B cell (primary cell): ENCODE measurements around the gene ASTN2. TPM values are rescaled to one million over a fixed set of nuclear protein-coding genes. Genes with fewer than 3 reads are reported as not detected.

Source experiments
- ATAC-seq: fragments of 200-7000 bp; cut with Tn5 transposase; one replicate; pipeline ENCODE4 v1.10.0; 2021; ENCODE audit warnings: low read depth, mild to moderate bottlenecking, moderate number of reproducible peaks, moderate library complexity
- CTCF ChIA-PET: fragments of 350-600 bp; sonication (Branson Sonifier 250); formaldehyde crosslinking; loops from one replicate; lab custom pipeline; 2021; ENCODE audit warnings: antibody characterized with exemption, inconsistent platforms; lab: Charles Lee
- POLR2A ChIA-PET: fragments of 350-600 bp; sonication (Branson Sonifier 250); formaldehyde crosslinking; loops from one replicate; lab custom pipeline; 2021; ENCODE audit warnings: antibody characterized with exemption; lab: Charles Lee
- DNase-seq: peaks from one replicate; pipeline ENCODE4 v3.0.0; 2013
- H2AFZ ChIP-seq: 2 replicates; pipeline ENCODE4 v1.6.1; 2012; ENCODE audit warnings: mild to moderate bottlenecking, low read depth, low read length; ENCODE audit not compliant: insufficient read depth, poor library complexity, severe bottlenecking
- H3K27ac ChIP-seq, 2 donors: 1 replicate in 1 of 2; 2 replicates in 1 of 2; pipeline ENCODE4 v1.5.1; 2012 to 2013; ENCODE audit warnings: low read length in 2 of 2, mild to moderate bottlenecking in 2 of 2, moderate library complexity in 1 of 2
- H3K27me3 ChIP-seq, 4 experiments: fragments of 200-600 bp in 1 of 4; sonication (generic) in 1 of 4; replicated peaks in 1 of 4; 1 replicate in 2 of 4; 2 replicates in 2 of 4; pipeline versions ENCODE4 v1.6.1 to v1.7.0; 2013 to 2016; ENCODE audit warnings: low read length in 3 of 4, mild to moderate bottlenecking in 2 of 4, mixed read lengths in 1 of 4, moderate library complexity in 1 of 4; ENCODE audit not compliant: insufficient read depth in 4 of 4, control insufficient read depth in 3 of 4; ENCODE audit errors: control extremely low read depth in 1 of 4
- H3K36me3 ChIP-seq, 2 experiments: replicated peaks in 1 of 2; 1 replicate in 1 of 2; 2 replicates in 1 of 2; pipeline versions ENCODE4 v1.6.1 to v1.7.1; 2013; ENCODE audit warnings: low read length in 1 of 2; ENCODE audit not compliant: insufficient read depth in 2 of 2, control insufficient read depth in 1 of 2; ENCODE audit errors: control extremely low read depth in 1 of 2, extremely low read depth in 1 of 2
- H3K4me1 ChIP-seq, 2 donors: fragments of 200-600 bp in 1 of 2; sonication (generic) in 1 of 2; 1 replicate in 1 of 2; 2 replicates in 1 of 2; pipeline versions ENCODE4 v1.5.1 to v1.6.1; 2013 to 2017; ENCODE audit warnings: low read length in 2 of 2; ENCODE audit not compliant: control insufficient read depth in 2 of 2, insufficient read depth in 2 of 2
- H3K4me2 ChIP-seq: replicated peaks from 2 replicates; pipeline ENCODE3; 2012; ENCODE audit warnings: mild to moderate bottlenecking, low read depth, low read length; ENCODE audit not compliant: poor library complexity, severe bottlenecking
- H3K4me3 ChIP-seq, 5 experiments: fragments of 200-600 bp in 1 of 5; sonication (generic) in 1 of 5; 1 replicate in 3 of 5; 2 replicates in 2 of 5; pipeline versions ENCODE4 v1.5.1 to v1.7.0; 2011 to 2016; ENCODE audit warnings: low read length in 4 of 5, mild to moderate bottlenecking in 4 of 5, low read depth in 2 of 5, control low read depth in 1 of 5, moderate library complexity in 1 of 5; ENCODE audit not compliant: insufficient read depth in 1 of 5; ENCODE audit errors: control extremely low read depth in 1 of 5, extremely low read depth in 1 of 5
- H3K79me2 ChIP-seq: fragments of 200-600 bp; sonication (generic); one replicate; pipeline ENCODE4 v1.6.0; 2016; ENCODE audit warnings: low read length; ENCODE audit not compliant: control insufficient read depth, insufficient read depth
- H3K9ac ChIP-seq: fragments of 200-600 bp; sonication (generic); 2 replicates; pipeline ENCODE4 v1.6.1; 2017; ENCODE audit warnings: mild to moderate bottlenecking, low read length, moderate library complexity
- H3K9me3 ChIP-seq, 3 donors: one replicate each; pipeline versions ENCODE4 v1.6.1 to v1.7.1; 2013; ENCODE audit warnings: low read length in 2 of 3; ENCODE audit not compliant: control insufficient read depth in 2 of 3, insufficient read depth in 1 of 3; ENCODE audit errors: control extremely low read depth in 1 of 3
- H4K20me1 ChIP-seq: 2 replicates; pipeline ENCODE4 v1.6.0; 2012; ENCODE audit warnings: mild to moderate bottlenecking, low read length; ENCODE audit not compliant: insufficient read depth, control insufficient read depth, poor library complexity, severe bottlenecking
- H3K27ac Mint-ChIP-seq: one replicate; pipeline ENCODE4 v1.8.0; 2021; ENCODE audit warnings: mixed read lengths
- H3K27me3 Mint-ChIP-seq: one replicate; pipeline ENCODE4 v1.8.0; 2021; ENCODE audit warnings: mixed read lengths
- H3K4me1 Mint-ChIP-seq: one replicate; pipeline ENCODE4 v1.8.0; 2021; ENCODE audit warnings: mixed read lengths
- H3K4me3 Mint-ChIP-seq: one replicate; pipeline ENCODE4 v1.8.0; 2021; ENCODE audit warnings: mixed read lengths
- H3K9me3 Mint-ChIP-seq: one replicate; pipeline ENCODE4 v1.8.0; 2022; ENCODE audit warnings: mixed read lengths; ENCODE audit not compliant: insufficient read depth
- CTCF ChIP-seq: fragments of 200-600 bp; IDR thresholded peaks from one replicate; pipeline ENCODE4 v1.8.0; 2022; ENCODE audit warnings: antibody characterized with exemption, mild to moderate bottlenecking
- EZH2 ChIP-seq: IDR thresholded peaks from 2 replicates; pipeline ENCODE4 v1.6.1; 2012; ENCODE audit warnings: borderline replicate concordance, low read depth, mild to moderate bottlenecking, moderate library complexity, low read length; ENCODE audit not compliant: insufficient read depth, poor library complexity, severe bottlenecking
- WGBS: methylation state at CpG from one replicate; pipeline ENCODE4 v1.1.5; 2013; ENCODE audit warnings: missing lambda C conversion rate; ENCODE audit not compliant: insufficient coverage; 5-methylcytosine and 5-hydroxymethylcytosine counted together
- intact Hi-C: fragments of 100-400 bp; cut with micrococcal nuclease; formaldehyde crosslinking; loops from one replicate; pipeline ENCODE4 v1.10.0; 2022
- polyA plus RNA-seq: library from polyadenylated mRNA; depleted of rRNA; stranded (reverse); fragments of >200 nt; gene quantifications from 2 replicates; pipeline ENCODE4 v1.2.3, GENCODE V29; 2012
- total RNA-seq, 2 donors: library from RNA; stranded (reverse); fragments of 120-200 nt in 1 of 2; gene quantifications; 1 replicate in 1 of 2; 2 replicates in 1 of 2; pipeline versions ENCODE4 v1.2.3 to v1.2.4, GENCODE V29; 2013 to 2022

Gene ASTN2
- total and polyA plus RNA-seq, 2 donors (not counting 1 experiment from before 2014, with no cell fraction given): 1.2 to 3.6 TPM

GRCh38 chr9:116980582-116981120, 434.2 kb downstream of the ASTN2 start:
- H3K4me1 ChIP-seq: no peaks in the 10 kb centered on the region
- H3K79me2 ChIP-seq: no peaks in the 10 kb centered on the region
- no peaks in the 10 kb centered on the region for H4K20me1 ChIP-seq
- H3K27me3 ChIP-seq: no peaks in the 10 kb centered on the region
- H3K4me3 ChIP-seq: no peak overlapping the region
- no peaks in the 10 kb centered on the region for H3K9me3 ChIP-seq
- no peak overlapping the region for H3K27ac Mint-ChIP-seq
- H2AFZ ChIP-seq: no peak overlapping the region
- H3K27ac ChIP-seq: no peak overlapping the region
- intact Hi-C loops: no loop called here
- peaks cover 3% of the 10 kb centered on the region for H3K27me3 Mint-ChIP-seq
- H3K9me3 Mint-ChIP-seq: no peaks in the 10 kb centered on the region
- H3K4me3 Mint-ChIP-seq: no peak overlapping the region
- ATAC-seq: no peak
- H3K36me3 ChIP-seq: no peaks in the 10 kb centered on the region
- ChIA-PET POLR2A (no interaction called here), CTCF (no interaction called here)
- H3K4me1 Mint-ChIP-seq: no peaks in the 10 kb centered on the region
- no peak for DNase-seq
- no peak overlapping the region for H3K4me2 ChIP-seq
- TF ChIP-seq EZH2 (no peak), CTCF (no peak)
- H3K9ac ChIP-seq: no peak overlapping the region

GRCh38 chr9:116979456-116979855, 435.4 kb downstream of the ASTN2 start:
- H3K27me3 ChIP-seq: no peaks in the 10 kb centered on the region
- Mint-ChIP-seq H3K27me3 (no peaks in the 10 kb centered on the region), H3K4me3 (no peak overlapping the region), H3K4me1 (no peaks in the 10 kb centered on the region), H3K9me3 (no peaks in the 10 kb centered on the region), H3K27ac (no peak overlapping the region)
- H3K36me3 ChIP-seq: no peaks in the 10 kb centered on the region
- H4K20me1 ChIP-seq: no peaks in the 10 kb centered on the region
- H2AFZ ChIP-seq: no peak overlapping the region
- DNase-seq (no peak), ATAC-seq (no peak)
- peaks cover 0 to 2% (median 0%) of the 10 kb centered on the region in 3 donors for H3K9me3 ChIP-seq
- ChIA-PET POLR2A (no interaction called here), CTCF (no interaction called here)
- intact Hi-C loops: no loop called here
- H3K27ac ChIP-seq: no peak overlapping the region
- TF ChIP-seq EZH2: no peak
- no peak for TF ChIP-seq CTCF
- no peaks in the 10 kb centered on the region for H3K79me2 ChIP-seq
- no peak overlapping the region for H3K4me2 ChIP-seq
- no peak overlapping the region for H3K4me3 ChIP-seq
- no peaks in the 10 kb centered on the region for H3K4me1 ChIP-seq
- no CpG with 5 or more reads among the region's 2 CpGs for WGBS
- no peak overlapping the region for H3K9ac ChIP-seq
